CD14-positive monocyte (primary cell): ENCODE data around the gene DDX60. TPM values are rescaled to one million over a fixed set of nuclear protein-coding genes. Genes with fewer than 3 reads are reported as not detected.

Source experiments
- DNase-seq, 3 donors: peaks; one replicate each; pipeline ENCODE4 v3.0.0-alpha.2; 2011 to 2022
- H2AFZ ChIP-seq: 2 replicates; pipeline ENCODE4 v1.6.0; 2012; ENCODE audit warnings: mild to moderate bottlenecking, low read depth, low read length, inconsistent platforms; ENCODE audit not compliant: insufficient read depth, poor library complexity, severe bottlenecking
- H3K27ac ChIP-seq, 2 donors: 1 replicate in 1 of 2; 2 replicates in 1 of 2; pipeline ENCODE4 v1.5.1; 2012 to 2013; ENCODE audit warnings: low read length in 2 of 2, control low read depth in 1 of 2, inconsistent platforms in 1 of 2, low read depth in 1 of 2, mild to moderate bottlenecking in 1 of 2
- H3K27me3 ChIP-seq, 2 donors: one replicate each; pipeline versions ENCODE4 v1.6.0 to v1.6.1; 2011 to 2013; ENCODE audit warnings: low read length in 2 of 2; ENCODE audit not compliant: control insufficient read depth in 2 of 2, insufficient read depth in 2 of 2
- H3K36me3 ChIP-seq, 2 donors: replicated peaks in 1 of 2; 1 replicate in 1 of 2; 2 replicates in 1 of 2; pipeline versions ENCODE4 v1.5.1 to v1.6.1; 2012 to 2013; ENCODE audit warnings: low read length in 2 of 2, control low read depth in 1 of 2, inconsistent platforms in 1 of 2, mild to moderate bottlenecking in 1 of 2; ENCODE audit not compliant: insufficient read depth in 2 of 2, control insufficient read depth in 1 of 2
- H3K4me1 ChIP-seq, 2 donors: 1 replicate in 1 of 2; 2 replicates in 1 of 2; pipeline versions ENCODE4 v1.5.1 to v1.6.1; 2012 to 2013; ENCODE audit warnings: low read length in 2 of 2, control low read depth in 1 of 2, inconsistent platforms in 1 of 2, mild to moderate bottlenecking in 1 of 2, moderate library complexity in 1 of 2; ENCODE audit not compliant: insufficient read depth in 2 of 2, control insufficient read depth in 1 of 2
- H3K4me2 ChIP-seq: replicated peaks from 2 replicates; pipeline ENCODE3; 2012; ENCODE audit warnings: low read length, moderate library complexity, mild to moderate bottlenecking; ENCODE audit not compliant: poor library complexity, severe bottlenecking; ENCODE audit errors: extremely low read depth
- H3K4me3 ChIP-seq, 3 experiments: fragments of 200-600 bp in 1 of 3; sonication (generic) in 1 of 3; replicated peaks in 1 of 3; 1 replicate in 2 of 3; 2 replicates in 1 of 3; pipeline ENCODE4 v1.5.1; 2011 to 2013; ENCODE audit warnings: low read length in 3 of 3, mild to moderate bottlenecking in 3 of 3, control low read depth in 2 of 3, low read depth in 2 of 3, inconsistent platforms in 1 of 3, moderate library complexity in 1 of 3
- H3K79me2 ChIP-seq: 2 replicates; pipeline ENCODE4 v1.6.0; 2012; ENCODE audit warnings: mild to moderate bottlenecking, control low read depth, inconsistent platforms, low read length, moderate library complexity; ENCODE audit not compliant: insufficient read depth
- H3K9ac ChIP-seq: 2 replicates; pipeline ENCODE4 v1.6.0; 2017; ENCODE audit warnings: low read length, mild to moderate bottlenecking; ENCODE audit not compliant: insufficient read depth, poor library complexity, severe bottlenecking
- H3K9me3 ChIP-seq, 2 donors: replicated peaks in 1 of 2; 1 replicate in 1 of 2; 2 replicates in 1 of 2; pipeline versions ENCODE4 v1.5.1 to v1.6.1; 2012 to 2013; ENCODE audit warnings: low read length in 2 of 2, control low read depth in 1 of 2; ENCODE audit not compliant: control insufficient read depth in 1 of 2, insufficient read depth in 1 of 2
- H4K20me1 ChIP-seq: 2 replicates; pipeline ENCODE4 v1.6.0; 2012; ENCODE audit warnings: mild to moderate bottlenecking, low read length, control low read depth, moderate library complexity; ENCODE audit not compliant: insufficient read depth
- H3K27ac Mint-ChIP-seq, 7 donors: one replicate each; pipeline ENCODE4 v1.8.0; 2020; ENCODE audit warnings: mild to moderate bottlenecking in 7 of 7, mixed read lengths in 7 of 7, moderate library complexity in 6 of 7, inconsistent platforms in 2 of 7
- H3K27me3 Mint-ChIP-seq, 3 donors: one replicate each; pipeline ENCODE4 v1.8.0; 2021 to 2022; ENCODE audit warnings: low read depth in 3 of 3, mild to moderate bottlenecking in 3 of 3, mixed read lengths in 3 of 3, moderate library complexity in 3 of 3, inconsistent platforms in 1 of 3
- H3K36me3 Mint-ChIP-seq, 2 donors: one replicate each; pipeline ENCODE4 v1.8.0; 2020; ENCODE audit warnings: mixed read lengths in 2 of 2, inconsistent platforms in 1 of 2, mild to moderate bottlenecking in 1 of 2
- H3K4me1 Mint-ChIP-seq: one replicate; pipeline ENCODE4 v1.8.0; 2020; ENCODE audit warnings: mild to moderate bottlenecking, mixed read lengths
- H3K4me3 Mint-ChIP-seq, 2 donors: one replicate each; pipeline ENCODE4 v1.8.0; 2020; ENCODE audit warnings: mild to moderate bottlenecking in 2 of 2, mixed read lengths in 2 of 2, moderate library complexity in 1 of 2
- H3K9me3 Mint-ChIP-seq, 7 donors: one replicate each; pipeline ENCODE4 v1.8.0; 2020 to 2022; ENCODE audit warnings: mixed read lengths in 7 of 7, mild to moderate bottlenecking in 6 of 7, moderate library complexity in 6 of 7, inconsistent platforms in 2 of 7
- CTCF ChIP-seq: fragments of 200-600 bp; IDR thresholded peaks from one replicate; pipeline ENCODE4 v1.8.0; 2022; ENCODE audit warnings: antibody characterized with exemption, mild to moderate bottlenecking
- WGBS: methylation state at CpG from one replicate; pipeline ENCODE4 v1.1.5; 2013; ENCODE audit warnings: missing lambda C conversion rate; ENCODE audit not compliant: insufficient coverage; 5-methylcytosine and 5-hydroxymethylcytosine counted together
- intact Hi-C, 2 donors: fragments of 100-400 bp; cut with micrococcal nuclease; formaldehyde crosslinking; loops; one replicate each; pipeline versions ENCODE4 v1.15.0 to v1.15.1; 2023
- polyA plus RNA-seq, 3 donors: library from polyadenylated mRNA; depleted of rRNA in 1 of 3; unstranded in 2 of 3; stranded (reverse) in 1 of 3; fragments of 300-500 nt in 2 of 3; fragments of >200 nt in 1 of 3; fragmentation: Illumina TruSeq in 2 of 3; gene quantifications; 1 replicate in 2 of 3; 2 replicates in 1 of 3; pipeline ENCODE4 v1.2.3, GENCODE V29; 2012 to 2021

The DDX60 gene
- polyA plus RNA-seq, 3 donors = 7.0 to 12.2 (median 8.6) TPM

GRCh38 chr4:168274871-168275270 is 43.7 kb downstream of the DDX60 start:
- Histone ChIP-seq H3K9ac (no peak overlapping the region), H3K4me1 (peaks cover 7 to 8% of the 10 kb centered on the region in 2 donors), H2AFZ (no peak overlapping the region), H3K36me3 (peaks cover 34 to 89% of the 10 kb centered on the region in 2 donors), H3K79me2 (no peaks in the 10 kb centered on the region), H3K27me3 (no peaks in the 10 kb centered on the region), H3K4me2 (no peak overlapping the region), H3K27ac (no peak overlapping the region), H4K20me1 (no peaks in the 10 kb centered on the region), H3K4me3 (no peak overlapping the region), H3K9me3 (no peaks in the 10 kb centered on the region)
- Mint-ChIP-seq H3K27me3 (peaks cover 0 to 2% (median 0%) of the 10 kb centered on the region in 3 donors), H3K27ac (no peak overlapping the region), H3K4me3 (no peak overlapping the region), H3K36me3 (peaks cover 57 to 72% of the 10 kb centered on the region in 2 donors), H3K9me3 (no peaks in the 10 kb centered on the region), H3K4me1 (peaks cover 7% of the 10 kb centered on the region)
- intact Hi-C loops = no loop called here
- no peak for DNase-seq
- no peak for TF ChIP-seq CTCF
- no CpG with 5 or more reads among the region's 1 CpG for WGBS

- Histone ChIP-seq H3K4me3 (no peak overlapping the region), H3K79me2 (no peaks in the 10 kb centered on the region), H3K4me1 (no peaks in the 10 kb centered on the region), H3K36me3 (peaks cover 34 to 91% of the 10 kb centered on the region in 2 donors), H4K20me1 (no peaks in the 10 kb centered on the region), H3K27ac (no peak overlapping the region), H3K27me3 (no peaks in the 10 kb centered on the region), H2AFZ (no peak overlapping the region), H3K9me3 (no peaks in the 10 kb centered on the region), H3K4me2 (no peak overlapping the region), H3K9ac (no peak overlapping the region)
- peaks cover 61 to 74% of the 10 kb centered on the region in 2 donors for H3K36me3 Mint-ChIP-seq
- H3K27ac Mint-ChIP-seq = no peak overlapping the region
- peaks cover 0 to 2% (median 0%) of the 10 kb centered on the region in 3 donors for H3K27me3 Mint-ChIP-seq
- DNase-seq = no peak
- no peak for TF ChIP-seq CTCF
- H3K4me1 Mint-ChIP-seq = no peaks in the 10 kb centered on the region
- intact Hi-C loops = no loop called here
- peaks cover 0 to 2% (median 0%) of the 10 kb centered on the region in 7 donors for H3K9me3 Mint-ChIP-seq
- no peak overlapping the region for H3K4me3 Mint-ChIP-seq
- WGBS = 90% methylated on average over 5 of the region's 9 CpGs
Measured at GRCh38 chr4:168273838-168274237, 44.7 kb downstream of the DDX60 start.
